HepG2 (cell line): ENCODE results near the gene LHPP. TPM values are rescaled to one million over a fixed set of nuclear protein-coding genes. Genes with fewer than 3 reads are reported as not detected.

Source experiments
- DR1 ChIP-seq: sonication (generic); formaldehyde crosslinking; IDR thresholded peaks from 2 replicates; pipeline ENCODE4 v1.8.0; 2021; ENCODE audit warnings: mild to moderate bottlenecking, missing genetic modification reagents, inconsistent platforms
- ERF ChIP-seq: IDR thresholded peaks from 2 replicates; pipeline ENCODE4 v1.6.1; 2018; ENCODE audit warnings: missing biosample characterization, missing genetic modification reagents
- GABPB1 ChIP-seq: IDR thresholded peaks from 2 replicates; pipeline ENCODE4 v1.6.1; 2016; ENCODE audit warnings: mild to moderate bottlenecking, missing genetic modification reagents, moderate library complexity, missing compliant biosample characterization
- MATR3 ChIP-seq: sonication (generic); formaldehyde crosslinking; IDR thresholded peaks from 2 replicates; pipeline ENCODE4 v1.4.0; 2020; ENCODE audit warnings: missing genetic modification reagents
- MYNN ChIP-seq: sonication (generic); formaldehyde crosslinking; IDR thresholded peaks from 2 replicates; pipeline ENCODE4 v1.4.0; 2020; ENCODE audit warnings: mild to moderate bottlenecking, low read depth, missing genetic modification reagents
- SIN3A ChIP-seq: IDR thresholded peaks from 2 replicates; pipeline ENCODE4 v1.6.1; 2011; ENCODE audit warnings: low read depth, mild to moderate bottlenecking, control low read depth, low read length, borderline replicate concordance
- SMAD9 ChIP-seq: sonication (generic); formaldehyde crosslinking; IDR thresholded peaks from 2 replicates; pipeline ENCODE4 v1.5.1; 2020; ENCODE audit warnings: mild to moderate bottlenecking, missing genetic modification reagents
- ZNF101 ChIP-seq: sonication (generic); formaldehyde crosslinking; IDR thresholded peaks from 2 replicates; pipeline ENCODE4 v1.4.0; 2020; ENCODE audit warnings: mild to moderate bottlenecking, low read depth, missing genetic modification reagents, borderline replicate concordance
- ZNF776 ChIP-seq: sonication (generic); formaldehyde crosslinking; IDR thresholded peaks from 2 replicates; pipeline ENCODE4 v1.4.0; 2020; ENCODE audit warnings: mild to moderate bottlenecking, missing genetic modification reagents
- ZNF788 ChIP-seq: sonication (generic); formaldehyde crosslinking; IDR thresholded peaks from 2 replicates; pipeline ENCODE4 v1.5.0; 2020; ENCODE audit warnings: mild to moderate bottlenecking, missing genetic modification reagents, borderline replicate concordance
- polyA plus RNA-seq, 8 experiments: library from polyadenylated mRNA; depleted of rRNA in 3 of 8; stranded (reverse) in 7 of 8; unstranded in 1 of 8; fragments of >200 nt; fragmentation: Illumina TruSeq in 4 of 8; extraction: Trizol in 4 of 8; gene quantifications; 2 replicates each; pipeline versions ENCODE4 v1.2.1 to v1.2.3, GENCODE V29; 2011 to 2016; ENCODE audit warnings: low read depth in 4 of 8, missing spikeins in 1 of 8, mixed read lengths in 1 of 8; ENCODE audit not compliant: insufficient read depth in 1 of 8
- total RNA-seq, 5 experiments: library from RNA; depleted of rRNA; stranded (reverse); fragments of >200 nt; fragmentation: Illumina TruSeq; extraction: Trizol; gene quantifications; 2 replicates each; pipeline ENCODE4 v1.2.3, GENCODE V29; 2016; ENCODE audit warnings: low read depth in 1 of 5
- TF ChIP-seq, protein P1 (sequence below): sonication (generic); formaldehyde crosslinking; IDR thresholded peaks from 2 replicates; pipeline ENCODE4 v1.5.0; 2020; ENCODE audit warnings: missing genetic modification reagents
- TF ChIP-seq, protein P2 (sequence below): sonication (generic); formaldehyde crosslinking; conservative IDR thresholded peaks from 2 replicates; pipeline ENCODE4 v1.4.0; 2020; ENCODE audit warnings: mild to moderate bottlenecking, missing genetic modification reagents, moderate library complexity
- TF ChIP-seq, protein P3 (sequence below): sonication (generic); formaldehyde crosslinking; IDR thresholded peaks from 2 replicates; pipeline ENCODE4 v1.4.0; 2020; ENCODE audit warnings: missing genetic modification reagents, low read depth, mild to moderate bottlenecking, borderline replicate concordance
- TF ChIP-seq, protein P4 (sequence below), 2 experiments: sonication (generic) in 1 of 2; formaldehyde crosslinking in 1 of 2; IDR thresholded peaks; 2 replicates each; pipeline versions ENCODE4 v1.5.1 to v1.6.1; 2011 to 2020; ENCODE audit warnings: borderline replicate concordance in 1 of 2, low read depth in 1 of 2, low read length in 1 of 2, mild to moderate bottlenecking in 1 of 2, missing genetic modification reagents in 1 of 2, moderate library complexity in 1 of 2
- TF ChIP-seq, protein P5 (sequence below): sonication (generic); formaldehyde crosslinking; IDR thresholded peaks from 2 replicates; pipeline ENCODE4 v1.9.0; 2021; ENCODE audit warnings: missing genetic modification reagents, mild to moderate bottlenecking, borderline replicate concordance

Gene LHPP
- total and polyA plus RNA-seq, 2 of the 13 experiments (the other 11 are each of a cell fraction or from before 2014, with no cell fraction given): 5.2 to 13.1 TPM

DNA sequence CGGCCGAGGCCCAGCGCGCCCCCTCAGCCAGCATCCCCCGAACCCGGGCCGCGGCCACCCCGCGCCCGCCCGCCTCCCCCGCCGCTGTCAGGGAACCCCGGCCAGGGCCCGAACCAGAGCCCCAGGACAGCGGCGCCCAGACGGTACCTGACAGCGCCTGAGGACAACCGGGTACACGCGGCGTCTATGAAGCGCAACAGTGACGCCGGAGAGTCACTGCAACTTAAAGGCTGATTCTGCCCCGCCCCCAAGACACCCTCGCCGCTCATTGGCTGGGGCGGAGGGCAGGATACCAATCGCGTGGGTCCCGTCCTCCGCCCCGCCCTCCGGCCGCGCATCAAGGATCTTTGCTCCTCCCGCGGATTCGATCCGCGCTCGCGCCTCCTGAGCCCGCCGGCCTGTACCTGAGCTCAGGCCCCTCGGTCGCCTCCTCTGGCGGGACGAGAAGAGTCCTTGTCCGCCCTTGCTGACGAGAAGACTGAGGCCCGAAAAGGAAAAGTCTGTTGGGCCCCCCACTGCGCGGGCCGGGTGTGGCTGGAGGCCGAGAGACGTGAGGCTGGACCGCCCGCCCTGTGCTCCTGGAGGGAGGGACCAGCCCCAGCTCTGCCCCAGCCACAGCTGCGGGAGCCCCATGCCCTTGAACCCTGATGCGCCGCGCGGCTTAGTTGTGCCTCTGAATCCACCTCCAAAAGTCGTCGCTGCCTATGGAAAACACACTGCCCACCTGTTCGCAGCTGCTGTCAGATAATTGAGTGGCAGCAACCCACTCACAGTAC is 42.7 kb upstream of the LHPP start, which contains the start of gene OAT (continued):
- TF ChIP-seq, protein P1, sequence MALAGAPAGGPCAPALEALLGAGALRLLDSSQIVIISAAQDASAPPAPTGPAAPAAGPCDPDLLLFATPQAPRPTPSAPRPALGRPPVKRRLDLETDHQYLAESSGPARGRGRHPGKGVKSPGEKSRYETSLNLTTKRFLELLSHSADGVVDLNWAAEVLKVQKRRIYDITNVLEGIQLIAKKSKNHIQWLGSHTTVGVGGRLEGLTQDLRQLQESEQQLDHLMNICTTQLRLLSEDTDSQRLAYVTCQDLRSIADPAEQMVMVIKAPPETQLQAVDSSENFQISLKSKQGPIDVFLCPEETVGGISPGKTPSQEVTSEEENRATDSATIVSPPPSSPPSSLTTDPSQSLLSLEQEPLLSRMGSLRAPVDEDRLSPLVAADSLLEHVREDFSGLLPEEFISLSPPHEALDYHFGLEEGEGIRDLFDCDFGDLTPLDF (CRISPR knock-in tag): 0 out of 2 replicates have a peak, but pooled peaks have one; percentile 49
- TF ChIP-seq ZNF788 (CRISPR knock-in tag) (peak; percentile 44; the same call in 1 of the 2 replicates), ERF (CRISPR knock-in tag) (peak; percentile 72; the same call in 1 of the 2 replicates), MYNN (CRISPR knock-in tag) (peak; percentile 64; the same call in 1 of the 2 replicates), DR1 (CRISPR knock-in tag) (peak; percentile 99), ZNF101 (CRISPR knock-in tag) (no peak), SIN3A (peak; percentile 88), SMAD9 (no peak), ZNF776 (CRISPR knock-in tag) (0 out of 2 replicates have a peak, but pooled peaks have one; percentile 60), GABPB1 (CRISPR knock-in tag) (peak; percentile 63; the same call in 1 of the 2 replicates), MATR3 (CRISPR knock-in tag) (no peak)
- TF ChIP-seq, protein P2, sequence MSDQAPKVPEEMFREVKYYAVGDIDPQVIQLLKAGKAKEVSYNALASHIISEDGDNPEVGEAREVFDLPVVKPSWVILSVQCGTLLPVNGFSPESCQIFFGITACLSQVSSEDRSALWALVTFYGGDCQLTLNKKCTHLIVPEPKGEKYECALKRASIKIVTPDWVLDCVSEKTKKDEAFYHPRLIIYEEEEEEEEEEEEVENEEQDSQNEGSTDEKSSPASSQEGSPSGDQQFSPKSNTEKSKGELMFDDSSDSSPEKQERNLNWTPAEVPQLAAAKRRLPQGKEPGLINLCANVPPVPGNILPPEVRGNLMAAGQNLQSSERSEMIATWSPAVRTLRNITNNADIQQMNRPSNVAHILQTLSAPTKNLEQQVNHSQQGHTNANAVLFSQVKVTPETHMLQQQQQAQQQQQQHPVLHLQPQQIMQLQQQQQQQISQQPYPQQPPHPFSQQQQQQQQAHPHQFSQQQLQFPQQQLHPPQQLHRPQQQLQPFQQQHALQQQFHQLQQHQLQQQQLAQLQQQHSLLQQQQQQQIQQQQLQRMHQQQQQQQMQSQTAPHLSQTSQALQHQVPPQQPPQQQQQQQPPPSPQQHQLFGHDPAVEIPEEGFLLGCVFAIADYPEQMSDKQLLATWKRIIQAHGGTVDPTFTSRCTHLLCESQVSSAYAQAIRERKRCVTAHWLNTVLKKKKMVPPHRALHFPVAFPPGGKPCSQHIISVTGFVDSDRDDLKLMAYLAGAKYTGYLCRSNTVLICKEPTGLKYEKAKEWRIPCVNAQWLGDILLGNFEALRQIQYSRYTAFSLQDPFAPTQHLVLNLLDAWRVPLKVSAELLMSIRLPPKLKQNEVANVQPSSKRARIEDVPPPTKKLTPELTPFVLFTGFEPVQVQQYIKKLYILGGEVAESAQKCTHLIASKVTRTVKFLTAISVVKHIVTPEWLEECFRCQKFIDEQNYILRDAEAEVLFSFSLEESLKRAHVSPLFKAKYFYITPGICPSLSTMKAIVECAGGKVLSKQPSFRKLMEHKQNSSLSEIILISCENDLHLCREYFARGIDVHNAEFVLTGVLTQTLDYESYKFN (CRISPR knock-in tag): peak; percentile 88
- TF ChIP-seq, protein P3, sequence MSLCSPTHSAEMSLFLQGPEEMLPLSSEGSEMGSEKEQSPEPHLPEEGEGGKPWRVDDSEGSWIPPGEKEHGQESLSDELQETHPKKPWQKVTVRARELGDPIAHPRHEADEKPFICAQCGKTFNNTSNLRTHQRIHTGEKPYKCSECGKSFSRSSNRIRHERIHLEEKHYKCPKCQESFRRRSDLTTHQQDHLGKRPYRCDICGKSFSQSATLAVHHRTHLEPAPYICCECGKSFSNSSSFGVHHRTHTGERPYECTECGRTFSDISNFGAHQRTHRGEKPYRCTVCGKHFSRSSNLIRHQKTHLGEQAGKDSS (CRISPR knock-in tag): peak; percentile 71; the same call in 1 of the 2 replicates
- TF ChIP-seq, protein P4, sequence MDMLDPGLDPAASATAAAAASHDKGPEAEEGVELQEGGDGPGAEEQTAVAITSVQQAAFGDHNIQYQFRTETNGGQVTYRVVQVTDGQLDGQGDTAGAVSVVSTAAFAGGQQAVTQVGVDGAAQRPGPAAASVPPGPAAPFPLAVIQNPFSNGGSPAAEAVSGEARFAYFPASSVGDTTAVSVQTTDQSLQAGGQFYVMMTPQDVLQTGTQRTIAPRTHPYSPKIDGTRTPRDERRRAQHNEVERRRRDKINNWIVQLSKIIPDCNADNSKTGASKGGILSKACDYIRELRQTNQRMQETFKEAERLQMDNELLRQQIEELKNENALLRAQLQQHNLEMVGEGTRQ (IDR thresholded peaks at IDR 0.05; ENCODE audit: low read depth, low read length): no peak
- TF ChIP-seq, protein P4 (CRISPR knock-in tag; IDR thresholded peaks at IDR 0.05; ENCODE audit: borderline replicate concordance): peak; percentile 31; the same call in 1 of the 2 replicates
- TF ChIP-seq, protein P5, sequence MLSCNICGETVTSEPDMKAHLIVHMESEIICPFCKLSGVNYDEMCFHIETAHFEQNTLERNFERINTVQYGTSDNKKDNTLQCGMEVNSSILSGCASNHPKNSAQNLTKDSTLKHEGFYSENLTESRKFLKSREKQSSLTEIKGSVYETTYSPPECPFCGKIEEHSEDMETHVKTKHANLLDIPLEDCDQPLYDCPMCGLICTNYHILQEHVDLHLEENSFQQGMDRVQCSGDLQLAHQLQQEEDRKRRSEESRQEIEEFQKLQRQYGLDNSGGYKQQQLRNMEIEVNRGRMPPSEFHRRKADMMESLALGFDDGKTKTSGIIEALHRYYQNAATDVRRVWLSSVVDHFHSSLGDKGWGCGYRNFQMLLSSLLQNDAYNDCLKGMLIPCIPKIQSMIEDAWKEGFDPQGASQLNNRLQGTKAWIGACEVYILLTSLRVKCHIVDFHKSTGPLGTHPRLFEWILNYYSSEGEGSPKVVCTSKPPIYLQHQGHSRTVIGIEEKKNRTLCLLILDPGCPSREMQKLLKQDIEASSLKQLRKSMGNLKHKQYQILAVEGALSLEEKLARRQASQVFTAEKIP (CRISPR knock-in tag): no peak
